Fibroblast of peridontal ligament (primary cell): Measurements from ENCODE around the gene MT1M.
"Not testable (repeated sequence)": the region's sequence is repeated elsewhere in the genome, so short reads cannot be mapped to it uniquely, and the experiment has no call there.

ENCODE experiments used
- DNase-seq: peaks from one replicate; pipeline ENCODE4 v3.0.0-alpha.2; 2010; ENCODE audit errors: extremely low read depth

The MT1M gene

DNA sequence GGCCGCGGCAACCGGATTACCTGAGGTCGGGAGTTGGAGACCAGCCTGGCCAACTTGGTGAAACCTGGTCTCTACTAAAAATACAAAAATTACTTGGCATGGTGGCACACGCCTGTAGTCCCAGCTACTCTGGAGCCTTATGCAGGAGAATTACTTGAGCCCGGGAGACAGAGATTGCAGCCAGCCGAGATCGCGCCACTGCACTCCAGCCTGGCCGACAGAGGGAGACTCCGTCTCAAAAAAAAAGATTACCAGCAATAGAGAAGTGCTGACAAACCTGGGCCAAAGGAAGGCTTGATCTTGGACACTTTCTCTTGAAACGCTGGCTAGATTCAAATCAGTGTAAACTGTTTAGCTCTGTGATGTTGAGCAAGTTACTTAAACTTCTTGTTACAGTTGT is 41.5 kb downstream of the MT1M start:
- peak; percentile 25 for DNase-seq

DNA sequence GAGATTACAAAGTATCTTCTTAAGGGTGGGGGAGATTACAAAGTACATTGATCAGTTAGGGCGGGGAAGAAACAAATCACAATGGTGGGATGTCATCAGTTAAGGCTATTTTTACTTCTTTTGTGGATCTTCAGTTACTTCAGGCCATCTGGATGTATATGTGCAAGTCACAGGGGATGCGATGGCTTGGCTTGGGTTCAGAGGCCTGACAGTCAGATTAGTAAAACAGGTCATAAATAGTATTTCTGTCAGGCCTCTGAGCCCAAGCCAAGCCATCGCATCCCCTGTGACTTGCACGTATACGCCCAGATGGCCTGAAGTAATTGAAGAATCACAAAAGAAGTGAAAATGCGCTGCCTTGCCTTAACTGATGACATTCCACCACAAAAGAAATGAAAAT is 42.1 kb downstream of the MT1M start:
- DNase-seq = not testable (repeated sequence)

- no peak for DNase-seq
These were observed 43.3 kb downstream of the MT1M start for GRCh38 chr16:56675685-56676210.

- DNase-seq = no peak
These were observed 45.0 kb downstream of the MT1M start for GRCh38 chr16:56677474-56677873.

- DNase-seq = no peak
These were observed 46.7 kb downstream of the MT1M start for GRCh38 chr16:56679078-56679730.

DNA sequence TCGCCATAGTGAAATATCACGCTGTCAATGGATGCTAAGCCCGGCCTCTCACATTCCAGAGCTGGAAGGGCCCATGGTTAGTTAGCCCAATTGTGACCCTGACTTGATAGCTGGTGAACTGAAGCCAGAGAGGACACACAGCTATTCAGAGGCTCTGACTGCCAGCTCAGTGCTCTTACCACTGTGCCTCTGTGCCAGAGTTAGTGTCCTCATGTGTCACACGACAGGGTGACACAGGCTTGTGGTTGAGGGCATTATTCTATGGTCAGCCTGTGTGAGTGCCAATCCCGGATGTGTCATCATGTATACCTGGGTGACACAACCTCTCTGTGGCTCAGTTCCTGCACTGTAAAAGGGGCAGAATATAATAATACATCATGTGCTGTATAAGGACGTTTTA is 47.4 kb downstream of the MT1M start:
- DNase-seq = no peak

DNA sequence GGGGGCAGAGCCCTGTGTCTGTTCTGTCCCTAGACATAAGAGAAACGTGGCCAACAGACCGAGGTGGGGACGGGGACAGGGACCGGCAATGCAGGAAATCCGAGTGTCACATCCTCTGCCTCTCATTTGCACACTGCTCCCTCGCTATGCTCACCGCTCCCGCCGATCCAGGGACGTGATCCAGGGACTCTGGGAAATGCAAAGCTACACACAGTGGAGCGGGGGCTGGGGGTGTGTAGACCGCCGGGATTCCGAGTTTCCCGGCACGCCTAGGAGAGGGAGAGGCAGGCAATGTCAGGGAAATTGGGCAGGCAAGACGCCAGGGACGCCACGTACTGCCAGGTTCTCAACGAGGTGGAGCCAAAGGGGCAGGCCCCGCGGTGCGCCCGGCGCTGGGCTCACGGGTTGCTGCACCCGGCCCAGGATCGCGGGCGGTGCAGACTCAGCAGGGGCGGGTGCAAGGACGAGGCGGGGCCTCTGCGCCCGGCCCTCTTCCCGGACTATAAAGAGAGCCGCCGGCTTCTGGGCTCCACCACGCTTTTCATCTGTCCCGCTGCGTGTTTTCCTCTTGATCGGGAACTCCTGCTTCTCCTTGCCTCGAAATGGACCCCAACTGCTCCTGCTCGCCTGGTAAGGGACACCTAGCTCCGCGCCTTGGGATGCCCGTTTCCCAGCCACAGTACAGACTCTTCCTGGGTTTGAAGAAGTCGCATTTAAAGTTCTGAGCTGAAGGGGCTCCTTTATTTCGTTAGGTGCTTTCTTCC is 49.7 kb downstream of the MT1M start, which contains the start of gene MT1X:
Gene MT1X, plus strand, starts transcription at position 532 of the 764 bp plus-strand sequence. Its CDS starts 71 bp downstream, at position 603.
- DNase-seq = peak; percentile 79

DNA sequence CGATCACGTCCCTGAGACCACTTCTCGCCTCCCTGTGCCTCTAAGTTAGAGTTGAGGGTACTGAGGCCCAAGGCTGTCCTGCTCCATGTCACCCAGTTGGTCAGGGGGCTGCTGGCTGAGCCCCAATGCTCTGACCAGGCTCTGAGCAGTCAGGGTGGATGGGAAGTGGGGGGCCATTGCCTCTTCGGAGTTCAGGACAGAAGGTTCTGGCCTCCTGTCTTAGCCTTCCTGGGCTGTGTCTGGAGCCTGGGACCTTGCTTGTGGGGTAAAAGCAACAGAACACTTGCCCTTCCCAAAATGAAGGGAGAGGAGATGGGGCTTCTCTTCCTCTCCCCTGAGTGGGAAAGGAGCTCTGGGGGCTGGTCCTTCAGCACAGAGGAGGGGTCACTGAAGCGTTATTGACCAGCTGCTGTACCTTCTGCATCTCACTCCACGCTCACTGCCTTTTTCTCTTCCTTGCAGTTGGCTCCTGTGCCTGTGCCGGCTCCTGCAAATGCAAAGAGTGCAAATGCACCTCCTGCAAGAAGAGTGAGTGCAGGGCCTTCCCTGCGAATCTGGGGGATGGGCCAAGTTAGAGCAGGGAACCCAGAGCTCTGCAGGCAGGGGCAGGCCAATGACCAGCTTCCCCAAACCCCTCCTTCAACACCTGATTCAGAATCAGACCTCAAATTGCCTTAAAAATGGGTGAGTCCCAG is 50.4 kb downstream of the MT1M start:
- no peak for DNase-seq
